ENCODE results near the gene XRN1. TPM values are rescaled to one million over a fixed set of nuclear protein-coding genes. Genes with fewer than 3 reads are reported as not detected.

XRN1 gene
- total and polyA plus RNA-seq, 2 donors from 2014 or later: 2.8 to 45.6 TPM

- Histone ChIP-seq H3K27ac (ENCODE audit: low read depth in 2 of 2, low read length in 2 of 2) (no peak overlapping the region), H3K4me1 (ENCODE audit: control insufficient read depth in 2 of 3, insufficient read depth in 2 of 3, low read depth in 1 of 3, low read length in 3 of 3) (peaks cover 0 to 2% (median 0%) of the 10 kb centered on the region in 3 donors), H3K9ac (ENCODE audit: low read length in 3 of 3) (no peak overlapping the region), H3K27me3 (ENCODE audit: control insufficient read depth, insufficient read depth, low read length) (no peaks in the 10 kb centered on the region), H3K4me3 (ENCODE audit: low read length in 3 of 3) (no peak overlapping the region), H3K9me3 (ENCODE audit: control insufficient read depth in 2 of 3, insufficient read depth in 1 of 3, low read length in 3 of 3) (no peaks in the 10 kb centered on the region), H3K36me3 (ENCODE audit: control insufficient read depth in 2 of 3, insufficient read depth in 3 of 3, low read length in 3 of 3) (no peaks in the 10 kb centered on the region)
- intact Hi-C loops (cut with DNase I): loop anchor here (10.0 kb wide), 1 partner anchor 315 kb away; no protein-coding TSS in a partner anchor
- no peak for FAIRE-seq
- DNase-seq: peak in 4 of 5 donors; percentile 55 to 85 (median 70)
- peak; percentile 72 for TF ChIP-seq CTCF (IDR thresholded peaks at IDR 0.05; ENCODE audit: borderline replicate concordance, extremely low read depth, insufficient read depth)
Measured at GRCh38 chr3:142279965-142280590, 167.8 kb downstream of the XRN1 start.

GRCh38 chr3:142278451-142278850, 169.4 kb downstream of the XRN1 start:
- Histone ChIP-seq H3K9me3 (ENCODE audit: control insufficient read depth in 2 of 3, insufficient read depth in 1 of 3, low read length in 3 of 3) (no peaks in the 10 kb centered on the region), H3K36me3 (ENCODE audit: control insufficient read depth in 2 of 3, insufficient read depth in 3 of 3, low read length in 3 of 3) (no peaks in the 10 kb centered on the region), H3K4me1 (ENCODE audit: control insufficient read depth in 2 of 3, insufficient read depth in 2 of 3, low read depth in 1 of 3, low read length in 3 of 3) (peaks cover 0 to 2% (median 0%) of the 10 kb centered on the region in 3 donors), H3K27me3 (ENCODE audit: control insufficient read depth, insufficient read depth, low read length) (no peaks in the 10 kb centered on the region), H3K4me3 (ENCODE audit: low read length in 3 of 3) (no peak overlapping the region), H3K9ac (ENCODE audit: low read length in 3 of 3) (no peak overlapping the region), H3K27ac (ENCODE audit: low read depth in 2 of 2, low read length in 2 of 2) (no peak overlapping the region)
- intact Hi-C loops (cut with DNase I): no loop called here
- FAIRE-seq (no peak), DNase-seq (no peak)
- no peak for TF ChIP-seq CTCF (IDR thresholded peaks at IDR 0.05; ENCODE audit: borderline replicate concordance, extremely low read depth, insufficient read depth)

GRCh38 chr3:142276781-142277180, 171.1 kb downstream of the XRN1 start:
- no peak for TF ChIP-seq CTCF (IDR thresholded peaks at IDR 0.05; ENCODE audit: borderline replicate concordance, extremely low read depth, insufficient read depth)
- Histone ChIP-seq H3K27ac (ENCODE audit: low read depth in 2 of 2, low read length in 2 of 2) (no peak overlapping the region), H3K27me3 (ENCODE audit: control insufficient read depth, insufficient read depth, low read length) (no peaks in the 10 kb centered on the region), H3K9ac (ENCODE audit: low read length in 3 of 3) (no peak overlapping the region), H3K4me3 (ENCODE audit: low read length in 3 of 3) (no peak overlapping the region), H3K9me3 (ENCODE audit: control insufficient read depth in 2 of 3, insufficient read depth in 1 of 3, low read length in 3 of 3) (no peaks in the 10 kb centered on the region), H3K36me3 (ENCODE audit: control insufficient read depth in 2 of 3, insufficient read depth in 3 of 3, low read length in 3 of 3) (no peaks in the 10 kb centered on the region), H3K4me1 (ENCODE audit: control insufficient read depth in 2 of 3, insufficient read depth in 2 of 3, low read depth in 1 of 3, low read length in 3 of 3) (peaks cover 0 to 2% (median 0%) of the 10 kb centered on the region in 3 donors)
- intact Hi-C loops (cut with DNase I): no loop called here
- DNase-seq: peak in 1 of 5 donors; percentile 9
- no peak for FAIRE-seq
